HTERT RPE-1 (cell line): ENCODE measurements around the gene IL1RAPL2.
"Not testable (repeated sequence)": the region's sequence is repeated elsewhere in the genome, so short reads cannot be mapped to it uniquely, and the experiment has no call there.

Source experiments
- in situ Hi-C: fragments of 300-500 bp; cut with MboI; formaldehyde crosslinking; loops from 4 replicates; pipeline ENCODE4 v1.14.3; 2020; ENCODE audit warnings: low sequenced_read_pairs

IL1RAPL2 gene

DNA sequence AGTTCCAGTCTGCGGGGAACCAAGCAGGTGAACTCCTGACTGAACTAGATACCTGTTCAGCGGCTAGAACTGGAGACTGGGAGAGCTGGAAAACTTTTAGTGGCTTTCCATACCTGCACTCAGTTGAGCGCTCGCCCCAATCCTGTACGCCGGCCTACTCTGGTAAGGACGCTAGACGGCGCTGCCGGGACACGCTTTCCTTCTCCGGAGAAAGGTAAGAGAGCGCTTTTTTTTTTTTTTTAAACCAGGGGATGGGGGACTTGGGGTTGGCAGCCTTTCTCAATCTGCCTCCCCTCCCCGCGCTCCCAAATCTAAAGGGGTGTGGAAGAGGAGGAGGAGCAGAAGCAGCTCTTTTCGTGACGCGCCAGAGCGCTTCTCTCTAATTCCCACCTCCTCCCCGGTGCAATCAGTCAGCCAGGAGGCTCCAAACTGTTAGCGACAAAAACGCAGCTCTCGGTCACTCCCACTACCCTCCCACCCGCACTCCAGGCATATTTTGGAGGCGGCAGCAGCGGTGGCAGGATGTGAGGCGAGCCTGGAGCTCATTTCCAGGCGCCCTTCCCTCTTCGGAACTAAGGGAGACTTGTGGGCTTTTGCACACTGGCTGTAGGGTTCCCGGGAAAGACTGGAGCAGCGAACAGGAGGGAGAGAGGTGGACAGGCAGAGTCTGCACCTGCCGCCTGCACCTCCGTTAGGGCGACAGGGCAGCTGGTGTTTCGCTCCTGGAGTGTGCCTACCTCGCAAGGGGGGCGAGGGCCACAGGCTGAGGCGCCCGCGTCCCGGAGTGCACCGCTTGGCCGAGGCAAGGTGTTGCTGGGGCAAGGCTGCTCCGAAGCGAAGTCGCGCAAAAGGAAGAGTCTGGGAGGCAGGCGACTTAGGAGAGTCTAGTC lies at the start of gene IL1RAPL2:
TSS of gene IL1RAPL2 (plus strand) at position 409 of the 890 bp plus-strand sequence.
- in situ Hi-C loops, result no loop called here

- in situ Hi-C loops, result no loop called here
Measured at GRCh38 chrX:104522386-104522785, 43.6 kb upstream of the IL1RAPL2 start.

GRCh38 chrX:104523858-104524257 lies 42.1 kb upstream of the IL1RAPL2 start:
- in situ Hi-C loops, result no loop called here

DNA sequence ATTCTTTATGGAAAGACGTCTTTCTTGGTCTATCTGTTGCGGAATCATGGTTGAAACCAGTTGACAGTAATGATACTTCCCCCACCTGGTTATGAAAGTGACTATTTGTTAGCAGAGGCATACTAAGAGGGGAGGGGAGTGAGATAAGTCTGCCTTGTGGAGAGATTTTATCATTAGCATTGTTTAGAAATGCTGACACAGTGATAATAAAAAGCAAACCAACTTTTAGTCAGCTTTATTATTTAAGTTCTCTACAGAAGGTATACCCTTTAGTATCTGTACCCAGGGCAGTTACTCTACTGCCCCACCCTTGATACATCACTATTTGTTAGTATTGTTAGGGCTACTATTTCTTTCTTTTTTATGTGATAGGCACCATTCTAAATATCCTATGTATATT lies 26.9 kb upstream of the IL1RAPL2 start:
- in situ Hi-C loops, result no loop called here

- in situ Hi-C loops, result not testable (repeated sequence)
Measured at GRCh38 chrX:104542447-104542846, 23.6 kb upstream of the IL1RAPL2 start.

DNA sequence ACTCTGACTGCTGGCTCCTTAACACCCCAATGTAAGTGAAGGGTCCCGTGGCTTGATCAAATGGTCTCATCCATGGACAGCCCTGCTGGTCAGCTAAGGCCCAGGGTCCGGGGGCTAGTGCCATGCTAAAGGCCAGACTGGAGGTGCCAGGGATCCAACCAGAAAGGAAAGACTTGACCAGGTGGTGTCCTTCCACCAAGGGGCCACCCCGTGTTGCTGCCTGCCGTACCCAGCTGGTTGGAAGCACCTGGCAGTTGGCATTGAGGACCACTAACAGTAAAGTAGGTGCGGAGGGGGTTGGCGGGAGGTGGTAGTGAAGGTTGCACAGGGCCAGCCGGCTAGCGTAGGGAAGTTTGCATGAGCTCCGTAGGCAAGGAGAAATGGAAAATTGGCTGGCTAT lies 1.7 kb upstream of the IL1RAPL2 start:
- in situ Hi-C loops, result no loop called here

DNA sequence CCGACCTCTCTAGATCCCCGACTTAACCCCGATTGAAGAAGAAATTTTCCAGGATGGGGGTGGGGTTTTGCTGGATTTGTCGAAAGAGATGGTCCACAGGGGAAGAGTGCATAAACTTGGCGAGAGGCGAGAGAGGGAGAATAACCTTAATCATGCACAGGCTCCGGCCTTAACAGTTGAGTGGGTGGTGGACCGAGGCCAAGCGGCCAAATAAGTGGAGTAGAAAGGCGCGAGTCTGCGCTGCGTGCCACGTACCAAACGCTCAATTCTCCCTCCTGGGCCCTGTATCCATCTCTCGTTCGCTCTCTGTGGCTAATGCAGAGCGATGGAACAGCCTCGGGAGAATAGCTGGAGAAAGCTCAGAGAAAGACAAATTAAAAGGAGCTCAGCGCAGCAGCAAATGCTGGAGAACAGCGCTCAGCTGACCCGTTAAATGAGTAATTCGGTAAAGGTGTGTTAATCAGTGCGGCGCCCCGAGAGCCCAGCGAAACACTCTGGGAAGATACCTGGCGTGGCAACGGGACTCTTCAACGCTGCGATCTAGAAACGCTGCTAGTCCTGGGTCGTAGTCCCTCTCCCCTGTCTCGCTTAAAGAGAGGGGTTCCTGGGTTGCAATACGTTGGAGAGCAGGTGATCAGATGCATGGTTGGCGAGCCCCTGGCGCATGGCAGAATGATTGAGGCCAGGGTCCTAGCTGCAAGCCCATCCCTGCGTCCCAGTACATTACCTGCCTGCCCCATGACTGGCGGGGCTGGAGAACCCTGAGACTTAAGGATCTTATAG lies 887 bp upstream of the IL1RAPL2 start:
- in situ Hi-C loops, result no loop called here

- in situ Hi-C loops, result no loop called here
Measured at GRCh38 chrX:104566681-104567501, 892 bp downstream of the IL1RAPL2 start.

GRCh38 chrX:104567506-104567905 lies 1.5 kb downstream of the IL1RAPL2 start:
- in situ Hi-C loops, result no loop called here

DNA sequence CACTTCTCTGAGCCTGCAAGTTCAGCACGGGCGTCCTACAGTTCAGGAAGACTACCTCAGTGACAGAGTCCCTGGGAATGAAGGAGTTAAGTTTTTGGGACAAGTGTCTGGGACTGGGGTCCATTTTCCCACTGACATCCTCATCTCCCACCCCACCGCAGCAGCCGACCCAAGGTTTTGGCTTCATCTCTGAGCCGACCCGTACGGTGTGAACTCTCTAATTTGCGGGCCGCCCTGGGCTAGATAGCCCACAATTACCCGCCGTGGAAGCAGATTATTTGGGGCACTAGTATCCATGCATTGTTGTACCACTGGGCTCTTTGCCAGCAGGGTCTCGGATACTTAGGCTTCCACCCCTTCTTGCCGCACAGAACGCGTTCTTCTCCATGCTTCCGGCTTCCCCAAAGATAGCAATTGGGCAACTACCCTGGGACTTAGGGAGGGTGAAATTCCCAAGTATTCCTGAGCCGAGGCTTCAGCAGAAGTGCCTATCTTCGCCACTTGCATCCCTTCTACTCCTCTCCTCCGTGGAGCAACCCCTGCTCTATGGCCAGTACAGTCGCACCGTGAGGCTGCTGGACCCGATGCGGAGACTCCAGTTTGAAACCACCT lies 2.4 kb downstream of the IL1RAPL2 start:
- in situ Hi-C loops, result no loop called here

DNA sequence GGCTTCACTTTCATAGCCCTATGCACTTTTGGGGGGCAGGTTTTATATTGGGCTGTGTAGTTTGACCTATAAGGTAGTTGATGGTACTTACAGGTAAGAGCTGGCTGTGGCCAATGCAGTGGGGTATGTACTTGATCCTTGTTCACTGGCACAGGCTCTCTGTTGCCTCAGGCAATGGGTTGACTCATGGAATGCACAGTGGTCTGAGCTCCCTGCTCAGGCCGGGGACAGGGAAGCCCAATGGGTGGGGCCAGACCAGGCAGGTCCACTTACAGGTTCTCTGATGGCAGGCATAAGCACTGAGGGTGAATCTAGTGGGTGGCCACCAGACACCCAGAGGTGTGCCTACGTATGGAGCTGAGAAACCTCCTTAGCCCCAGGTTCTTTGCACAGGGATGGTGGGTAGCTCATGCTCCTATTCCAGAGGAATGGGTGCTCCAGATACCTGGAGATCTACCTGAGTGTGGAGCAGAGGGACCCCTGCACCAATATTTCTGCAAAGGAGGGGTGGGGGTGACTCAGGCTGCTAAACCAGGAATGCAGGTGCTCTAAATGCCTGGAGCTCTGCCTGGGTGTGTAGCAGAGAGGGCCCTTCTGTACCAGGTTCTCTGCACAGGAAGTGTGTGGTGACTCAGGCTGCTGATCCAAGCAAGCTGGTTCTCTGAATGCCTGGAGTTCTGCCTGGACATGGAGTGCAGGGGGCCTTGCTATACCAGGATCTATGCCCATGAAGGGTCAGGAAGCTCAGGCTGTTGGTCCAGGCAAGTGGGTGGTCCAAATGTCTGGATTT lies 52.3 kb downstream of the IL1RAPL2 start:
- in situ Hi-C loops, result no loop called here

- in situ Hi-C loops, result no loop called here
Measured at GRCh38 chrX:104621781-104622180, 55.8 kb downstream of the IL1RAPL2 start.

DNA sequence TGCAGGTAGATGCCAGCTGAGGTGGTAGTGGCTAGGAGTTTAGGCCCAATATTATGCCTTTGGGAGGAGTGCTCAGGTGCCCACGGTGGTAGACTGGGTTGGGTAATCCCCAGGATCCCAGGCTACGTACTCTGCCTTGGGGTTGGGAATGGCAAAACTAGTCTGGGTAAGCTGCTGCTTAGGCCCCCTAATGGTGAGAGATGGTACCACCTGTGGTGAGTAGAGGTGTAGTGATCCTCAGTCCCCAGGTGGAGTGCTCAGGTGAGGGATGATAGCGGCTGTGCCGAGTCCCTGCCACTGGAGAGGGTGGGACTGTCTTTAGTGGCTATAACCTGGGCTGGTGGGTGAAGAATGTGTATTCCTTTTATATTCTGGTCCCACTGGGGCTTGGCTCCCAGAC lies 75.2 kb downstream of the IL1RAPL2 start:
- in situ Hi-C loops, result no loop called here

DNA sequence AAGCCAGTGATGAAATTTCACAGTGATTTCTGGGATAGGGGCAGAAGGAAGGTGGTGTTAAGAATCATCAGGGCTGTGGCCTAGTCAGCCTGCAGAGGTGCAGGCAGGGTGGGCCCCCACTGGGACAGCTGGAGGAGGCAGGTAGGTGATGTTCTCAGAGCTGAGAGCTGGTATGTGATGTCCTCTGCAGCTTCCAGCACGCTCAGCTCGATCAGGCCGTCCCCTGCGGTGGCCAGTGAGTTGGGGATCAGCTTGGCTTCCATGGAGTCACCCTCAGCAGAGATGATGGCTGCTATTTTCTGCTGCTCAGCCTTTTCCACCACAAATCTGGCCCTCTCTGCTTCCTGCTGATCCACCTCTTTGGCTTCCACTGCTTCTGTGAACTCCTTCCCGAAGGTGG lies 81.1 kb downstream of the IL1RAPL2 start:
- in situ Hi-C loops, result no loop called here

- in situ Hi-C loops, result no loop called here
Measured at GRCh38 chrX:104659005-104659744, 93.2 kb downstream of the IL1RAPL2 start.

GRCh38 chrX:104660092-104660491 lies 94.1 kb downstream of the IL1RAPL2 start:
- in situ Hi-C loops, result no loop called here

DNA sequence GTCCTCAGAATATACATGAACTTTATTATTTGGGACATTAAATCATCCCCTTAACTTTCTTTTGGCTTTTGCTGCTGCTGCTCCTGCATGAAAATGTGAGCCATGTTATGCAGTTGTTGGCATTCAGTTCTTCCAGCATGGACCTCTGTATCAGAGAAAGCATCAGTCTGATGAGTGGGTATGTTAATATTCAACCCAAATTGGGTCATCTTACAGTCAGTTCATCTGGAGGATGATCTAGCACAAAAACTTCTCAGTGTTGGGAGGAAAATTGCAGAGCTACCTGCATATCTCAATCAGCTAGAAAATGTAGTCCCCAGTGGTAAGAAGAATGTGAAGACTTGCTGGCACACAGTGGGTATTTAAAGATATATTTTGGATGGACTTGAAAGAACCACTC lies 96.7 kb downstream of the IL1RAPL2 start:
- in situ Hi-C loops, result no loop called here

DNA sequence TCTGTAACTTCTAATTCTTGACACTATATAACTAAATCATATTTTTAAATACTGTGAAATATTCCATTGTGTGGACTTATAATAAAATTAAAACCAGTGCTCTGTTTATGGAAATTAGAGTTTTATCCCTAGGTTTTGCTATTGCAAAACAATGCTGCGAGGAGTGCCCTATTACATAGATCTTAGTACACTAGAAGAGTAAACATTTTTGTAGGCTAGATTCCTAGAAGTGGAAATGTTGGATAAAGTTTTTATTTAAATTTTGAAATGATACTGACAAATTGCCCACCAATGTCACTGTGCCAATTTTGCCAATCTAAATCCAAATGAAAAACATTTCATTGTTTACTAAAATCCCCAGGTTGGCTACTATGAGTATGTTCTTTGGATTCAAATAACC lies 99.7 kb downstream of the IL1RAPL2 start:
- in situ Hi-C loops, result no loop called here

GRCh38 chrX:104668550-104668949 lies 102.6 kb downstream of the IL1RAPL2 start:
- in situ Hi-C loops, result no loop called here
